ENCODE results near the gene KANSL1. TPM values are rescaled to one million over a fixed set of nuclear protein-coding genes. Genes with fewer than 3 reads are reported as not detected.

The KANSL1 gene
- total RNA-seq, 2 donors from 2014 or later = 68.2 to 190 TPM

DNA sequence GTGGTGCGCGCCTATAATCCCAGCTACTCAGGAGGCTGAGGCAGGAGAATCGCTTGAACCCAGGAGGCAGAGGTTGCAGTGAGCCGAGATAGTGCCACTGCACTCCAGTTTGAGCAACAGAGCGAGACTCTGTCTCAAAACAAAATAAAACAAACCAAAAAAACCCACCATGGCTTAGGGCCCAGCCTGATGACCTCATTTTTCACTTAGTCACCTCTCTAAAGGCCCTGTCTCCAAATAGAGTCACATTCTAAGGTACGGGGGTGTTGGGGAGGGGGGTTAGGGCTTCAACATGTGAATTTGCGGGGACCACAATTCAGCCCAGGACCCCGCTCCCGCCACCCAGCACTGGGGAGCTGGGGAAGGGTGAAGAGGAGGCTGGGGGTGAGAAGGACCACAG is 195.6 kb downstream of the KANSL1 start:
- Histone ChIP-seq H3K9me3 (no peaks in the 10 kb centered on the region), H3K27me3 (no peaks in the 10 kb centered on the region), H3K4me1 (peaks cover 2% of the 10 kb centered on the region), H3K36me3 (replicated peaks in 1 of 2; ENCODE audit: insufficient read depth in 1 of 2, low read depth in 2 of 2) (no peaks in the 10 kb centered on the region), H3K27ac (no peak overlapping the region), H3K4me3 (no peak overlapping the region)
- no peak for ATAC-seq
- intact Hi-C loops (cut with DNase I) = loop anchor here (5.0 kb wide), 1 partner anchor 220 kb away; no protein-coding TSS in a partner anchor
- DNase-seq = no peak
- WGBS, 2 donors = 92% methylated on average over 8 to 9 of the region's 9 CpGs
- TF ChIP-seq, protein P1, sequence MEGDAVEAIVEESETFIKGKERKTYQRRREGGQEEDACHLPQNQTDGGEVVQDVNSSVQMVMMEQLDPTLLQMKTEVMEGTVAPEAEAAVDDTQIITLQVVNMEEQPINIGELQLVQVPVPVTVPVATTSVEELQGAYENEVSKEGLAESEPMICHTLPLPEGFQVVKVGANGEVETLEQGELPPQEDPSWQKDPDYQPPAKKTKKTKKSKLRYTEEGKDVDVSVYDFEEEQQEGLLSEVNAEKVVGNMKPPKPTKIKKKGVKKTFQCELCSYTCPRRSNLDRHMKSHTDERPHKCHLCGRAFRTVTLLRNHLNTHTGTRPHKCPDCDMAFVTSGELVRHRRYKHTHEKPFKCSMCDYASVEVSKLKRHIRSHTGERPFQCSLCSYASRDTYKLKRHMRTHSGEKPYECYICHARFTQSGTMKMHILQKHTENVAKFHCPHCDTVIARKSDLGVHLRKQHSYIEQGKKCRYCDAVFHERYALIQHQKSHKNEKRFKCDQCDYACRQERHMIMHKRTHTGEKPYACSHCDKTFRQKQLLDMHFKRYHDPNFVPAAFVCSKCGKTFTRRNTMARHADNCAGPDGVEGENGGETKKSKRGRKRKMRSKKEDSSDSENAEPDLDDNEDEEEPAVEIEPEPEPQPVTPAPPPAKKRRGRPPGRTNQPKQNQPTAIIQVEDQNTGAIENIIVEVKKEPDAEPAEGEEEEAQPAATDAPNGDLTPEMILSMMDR (IDR thresholded peaks at IDR 0.05) = no peak
- TF ChIP-seq POLR2A (IDR thresholded peaks at IDR 0.05) = no peak

DNA sequence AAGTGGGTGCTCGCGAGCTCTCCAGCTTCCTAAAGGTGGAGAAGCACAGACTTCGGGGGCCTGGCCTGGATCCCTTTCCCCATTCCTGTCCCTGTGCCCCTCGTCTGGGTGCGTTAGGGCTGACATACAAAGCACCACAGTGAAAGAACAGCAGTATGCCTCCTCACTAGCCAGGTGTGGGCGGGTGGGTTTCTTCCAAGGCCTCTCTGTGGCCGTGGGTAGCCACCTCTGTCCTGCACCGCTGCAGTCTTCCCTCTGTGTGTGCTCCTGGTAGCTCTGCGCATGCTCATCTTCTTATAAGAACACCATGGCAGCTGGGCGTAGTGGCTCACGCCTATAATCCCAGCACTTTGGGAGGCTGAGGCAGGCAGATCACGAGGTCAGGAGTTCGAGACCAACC is 196.1 kb downstream of the KANSL1 start:
- ATAC-seq = no peak
- TF ChIP-seq, protein P1 (IDR thresholded peaks at IDR 0.05) = no peak
- no peak for TF ChIP-seq POLR2A (IDR thresholded peaks at IDR 0.05)
- Histone ChIP-seq H3K4me3 (no peak overlapping the region), H3K27ac (no peak overlapping the region), H3K9me3 (no peaks in the 10 kb centered on the region), H3K36me3 (replicated peaks in 1 of 2; ENCODE audit: insufficient read depth in 1 of 2, low read depth in 2 of 2) (no peaks in the 10 kb centered on the region), H3K27me3 (no peaks in the 10 kb centered on the region), H3K4me1 (no peaks in the 10 kb centered on the region)
- no peak for DNase-seq
- 88 to 92% methylated on average over 8 to 13 of the region's 13 CpGs for WGBS, 2 donors
- intact Hi-C loops (cut with DNase I) = loop anchor here (5.0 kb wide), 1 partner anchor 220 kb away; no protein-coding TSS in a partner anchor

DNA sequence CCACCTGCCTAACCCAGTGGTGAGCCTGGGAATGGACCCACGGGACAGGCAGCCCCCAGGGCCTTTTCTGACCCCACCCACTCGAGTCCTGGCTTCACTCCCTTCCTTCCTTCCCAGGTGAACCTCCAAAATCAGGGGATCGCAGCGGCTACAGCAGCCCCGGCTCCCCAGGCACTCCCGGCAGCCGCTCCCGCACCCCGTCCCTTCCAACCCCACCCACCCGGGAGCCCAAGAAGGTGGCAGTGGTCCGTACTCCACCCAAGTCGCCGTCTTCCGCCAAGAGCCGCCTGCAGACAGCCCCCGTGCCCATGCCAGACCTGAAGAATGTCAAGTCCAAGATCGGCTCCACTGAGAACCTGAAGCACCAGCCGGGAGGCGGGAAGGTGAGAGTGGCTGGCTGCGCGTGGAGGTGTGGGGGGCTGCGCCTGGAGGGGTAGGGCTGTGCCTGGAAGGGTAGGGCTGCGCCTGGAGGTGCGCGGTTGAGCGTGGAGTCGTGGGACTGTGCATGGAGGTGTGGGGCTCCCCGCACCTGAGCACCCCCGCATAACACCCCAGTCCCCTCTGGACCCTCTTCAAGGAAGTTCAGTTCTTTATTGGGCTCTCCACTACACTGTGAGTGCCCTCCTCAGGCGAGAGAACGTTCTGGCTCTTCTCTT is 196.8 kb downstream of the KANSL1 start:
- DNase-seq (no peak), ATAC-seq (no peak)
- no peak overlapping the region for H3K4me3 ChIP-seq
- intact Hi-C loops (cut with DNase I) = loop anchor here (5.0 kb wide), 1 partner anchor 221 kb away; no protein-coding TSS in a partner anchor
- H3K27ac ChIP-seq = no peak overlapping the region
- H3K36me3 ChIP-seq (replicated peaks in 1 of 2; ENCODE audit: insufficient read depth in 1 of 2, low read depth in 2 of 2) = no peaks in the 10 kb centered on the region
- TF ChIP-seq POLR2A (IDR thresholded peaks at IDR 0.05) = no peak
- TF ChIP-seq, protein P1 (IDR thresholded peaks at IDR 0.05) = no peak
- no peaks in the 10 kb centered on the region for H3K27me3 ChIP-seq
- H3K9me3 ChIP-seq = no peaks in the 10 kb centered on the region
- WGBS, 2 donors = 84 to 85% methylated on average over 20 to 25 of the region's 31 CpGs
- H3K4me1 ChIP-seq = no peaks in the 10 kb centered on the region

DNA sequence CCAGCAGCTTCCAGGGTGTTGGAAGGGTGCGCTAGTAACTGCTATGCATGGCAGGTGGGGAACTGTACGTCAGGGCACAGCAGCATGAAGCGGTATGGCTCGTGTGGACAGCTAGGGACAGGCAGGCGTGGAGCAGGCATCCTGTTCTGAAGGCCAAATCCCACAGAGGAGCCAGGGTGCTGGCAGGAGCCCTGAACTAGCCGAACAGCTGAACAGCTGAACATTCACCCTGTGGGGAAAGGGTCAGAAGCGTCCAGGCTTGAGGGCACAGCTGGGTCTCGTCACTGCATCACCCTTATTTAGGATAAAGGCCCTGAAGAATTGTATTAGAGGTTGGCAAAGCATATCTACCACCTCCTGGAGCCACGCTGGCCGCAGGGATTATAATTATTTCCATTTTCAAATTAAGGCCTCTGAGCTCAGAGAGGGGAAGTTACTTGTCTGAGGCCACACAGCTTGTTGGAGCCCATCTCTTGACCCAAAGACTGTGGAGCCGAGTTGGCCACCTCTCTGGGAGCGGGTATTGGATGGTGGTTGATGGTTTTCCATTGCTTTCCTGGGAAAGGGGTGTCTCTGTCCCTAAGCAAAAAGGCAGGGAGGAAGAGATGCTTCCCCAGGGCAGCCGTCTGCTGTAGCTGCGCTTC is 197.5 kb downstream of the KANSL1 start:
- Histone ChIP-seq H3K36me3 (replicated peaks in 1 of 2; ENCODE audit: insufficient read depth in 1 of 2, low read depth in 2 of 2) (no peaks in the 10 kb centered on the region), H3K9me3 (no peaks in the 10 kb centered on the region), H3K4me1 (no peaks in the 10 kb centered on the region), H3K4me3 (no peak overlapping the region), H3K27ac (no peak overlapping the region), H3K27me3 (no peaks in the 10 kb centered on the region)
- 80 to 88% methylated on average over 11 to 14 of the region's 14 CpGs for WGBS, 2 donors
- DNase-seq = no peak
- TF ChIP-seq, protein P1 (IDR thresholded peaks at IDR 0.05) = no peak
- TF ChIP-seq POLR2A (IDR thresholded peaks at IDR 0.05) = no peak
- intact Hi-C loops (cut with DNase I) = loop anchor here (5.0 kb wide), 1 partner anchor 222 kb away; no protein-coding TSS in a partner anchor
- ATAC-seq = no peak
